CD4-positive, alpha-beta T cell treated with Interleukin-2 at 100 ng/mL for 4 hours (primary cell): Measurements from ENCODE around the gene TICAM2.

ENCODE experiments used
- DNase-seq: peaks from one replicate; pipeline ENCODE4 v3.0.0-alpha.2; 2020; ENCODE audit warnings: low spot score

Gene TICAM2

DNA sequence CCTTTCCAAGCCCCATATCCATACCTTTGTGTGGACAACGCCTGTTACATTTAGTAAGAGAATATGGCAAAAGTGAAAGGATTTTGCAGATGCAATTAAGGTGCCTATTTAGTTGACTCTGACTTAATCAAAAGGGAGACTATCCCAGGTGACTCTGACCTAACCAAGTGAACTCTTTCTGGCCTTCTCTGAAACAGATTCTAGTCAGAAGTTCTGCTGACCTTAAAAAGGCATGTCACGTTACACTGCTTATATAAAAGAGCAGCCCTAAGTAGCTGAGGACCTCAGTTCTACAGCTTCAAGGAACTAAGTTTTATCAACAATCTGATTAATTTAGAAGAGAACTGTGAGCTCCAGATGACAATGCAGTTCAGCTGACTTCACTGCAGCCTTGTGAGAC lies 5.7 kb upstream of the TICAM2 start:
- no peak for DNase-seq

GRCh38 chr5:115605436-115605835 lies 3.2 kb upstream of the TICAM2 start:
- no peak for DNase-seq

DNA sequence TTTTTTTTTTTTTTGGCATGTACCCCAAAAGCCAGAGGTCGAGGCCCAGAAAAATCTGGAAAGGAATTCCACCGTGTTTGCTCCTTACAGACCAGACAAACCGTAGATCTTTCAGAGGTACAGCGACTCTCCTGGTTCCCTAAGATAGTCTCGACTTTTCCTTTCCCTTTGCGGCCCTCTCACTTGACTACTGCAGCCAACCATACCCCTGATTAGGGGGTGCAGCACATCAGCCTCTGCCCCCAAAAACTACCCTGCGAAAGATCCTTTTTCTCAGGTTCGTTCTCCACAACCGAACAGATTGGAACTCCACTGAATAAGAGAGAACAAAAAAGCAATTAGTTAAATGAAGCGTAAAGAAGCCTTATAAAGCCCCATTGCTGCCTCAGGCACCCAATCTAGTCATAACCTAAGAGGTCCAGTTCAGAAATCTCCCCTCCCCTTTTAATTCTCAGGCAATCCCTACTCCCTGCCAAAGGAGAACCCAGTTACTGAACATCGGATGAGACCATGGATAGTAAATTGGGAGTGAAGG lies 379 bp upstream of the TICAM2 start:
- no peak for DNase-seq

- no peak for DNase-seq
These were observed 1.5 kb downstream of the TICAM2 start for GRCh38 chr5:115600766-115601165.

GRCh38 chr5:115599924-115600323 lies 2.4 kb downstream of the TICAM2 start:
- no peak for DNase-seq

DNA sequence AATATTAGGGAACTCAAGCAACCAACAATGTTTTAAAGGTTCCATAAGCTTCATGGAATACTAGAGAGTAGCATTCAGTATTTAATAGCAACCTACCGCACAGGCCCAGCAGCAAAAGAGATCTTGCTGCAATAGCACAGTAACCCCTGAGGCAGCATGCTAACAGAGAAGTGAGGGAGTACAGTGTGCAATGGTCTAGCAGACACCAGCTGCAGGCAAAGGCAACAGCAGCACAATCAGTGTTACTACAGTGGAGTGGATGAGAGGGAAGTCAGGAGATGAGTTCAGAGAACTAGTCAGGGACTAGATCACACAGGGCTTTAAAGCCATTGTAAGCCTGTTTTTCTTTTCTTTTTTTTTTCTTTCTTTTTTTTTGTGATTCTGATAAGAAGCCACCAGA lies 2.8 kb downstream of the TICAM2 start:
- no peak for DNase-seq

- no peak for DNase-seq
These were observed 7.9 kb downstream of the TICAM2 start for GRCh38 chr5:115594128-115595047.

DNA sequence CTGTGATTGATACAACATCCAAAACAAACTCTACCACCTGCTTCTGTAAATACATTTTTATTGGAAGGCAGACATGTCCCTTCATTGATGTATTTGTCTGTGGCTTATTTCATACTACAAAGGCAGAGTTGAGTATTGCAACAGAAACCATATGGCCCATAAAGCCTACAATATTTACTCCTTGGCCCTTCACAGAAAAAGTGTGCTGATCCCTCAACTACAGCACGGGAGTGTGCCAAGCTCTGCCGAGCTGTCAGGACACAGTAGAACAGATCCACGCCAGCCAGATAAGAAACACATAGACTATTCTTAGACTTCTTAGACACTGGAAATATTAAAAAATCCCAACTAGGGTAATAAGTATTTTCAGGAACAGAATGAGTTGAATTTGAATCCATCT lies 13.2 kb downstream of the TICAM2 start:
- DNase-seq: no peak

- no peak for DNase-seq
These were observed 13.6 kb downstream of the TICAM2 start for GRCh38 chr5:115588640-115589039.

DNA sequence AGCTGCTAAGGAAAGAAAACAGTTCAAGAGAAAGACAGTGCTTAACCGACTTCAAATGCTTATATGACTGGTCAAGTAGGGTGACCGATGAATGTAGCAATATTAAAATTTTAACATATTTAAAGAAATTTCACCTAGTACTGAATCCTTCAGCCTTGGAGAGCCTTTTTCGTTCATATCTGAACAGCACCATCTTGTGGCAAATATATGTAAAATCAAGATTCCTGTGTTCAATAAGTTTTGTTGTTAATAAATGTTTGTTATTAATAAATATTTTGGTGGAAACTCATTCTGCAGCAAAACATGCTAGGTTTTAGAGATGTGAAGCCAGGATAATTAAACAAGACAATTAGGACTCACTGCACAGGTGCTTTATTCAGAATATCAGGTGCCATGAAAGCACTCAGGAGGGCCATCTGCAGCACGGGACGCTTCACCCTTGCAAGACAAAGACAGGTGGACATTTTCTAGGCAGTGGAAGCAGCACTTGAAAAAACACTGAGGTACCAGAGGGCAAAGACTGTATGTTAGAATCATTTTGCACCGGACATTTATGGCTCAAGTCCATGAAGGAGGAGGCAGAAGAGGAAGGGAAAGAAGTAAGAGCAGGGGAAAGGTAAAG lies 15.6 kb downstream of the TICAM2 start:
- peak; percentile 34 for DNase-seq

DNA sequence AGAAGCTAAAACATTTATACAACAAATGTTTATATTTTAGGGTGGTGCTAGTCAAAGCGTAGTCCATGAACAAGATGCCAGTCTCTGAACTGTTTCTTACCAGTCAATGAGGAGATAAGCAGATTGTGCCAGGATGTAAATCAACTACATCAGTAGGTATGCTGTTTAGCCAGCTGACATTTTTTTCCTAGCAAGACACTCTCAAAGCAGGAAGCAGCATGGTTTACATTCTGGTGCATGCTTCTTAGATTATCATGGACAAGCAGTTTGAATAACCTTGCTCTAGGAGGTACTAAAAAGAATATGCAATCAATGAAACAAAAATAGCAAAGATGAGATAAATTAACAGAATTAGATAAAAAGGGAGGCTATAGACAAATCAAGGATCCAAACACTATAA lies 17.0 kb downstream of the TICAM2 start:
- DNase-seq: no peak

GRCh38 chr5:115584501-115584900 lies 17.8 kb downstream of the TICAM2 start:
- DNase-seq: no peak

- DNase-seq: no peak
These were observed 18.8 kb downstream of the TICAM2 start for GRCh38 chr5:115583474-115583873.

GRCh38 chr5:115580941-115581340 lies 21.3 kb downstream of the TICAM2 start:
- DNase-seq: no peak

DNA sequence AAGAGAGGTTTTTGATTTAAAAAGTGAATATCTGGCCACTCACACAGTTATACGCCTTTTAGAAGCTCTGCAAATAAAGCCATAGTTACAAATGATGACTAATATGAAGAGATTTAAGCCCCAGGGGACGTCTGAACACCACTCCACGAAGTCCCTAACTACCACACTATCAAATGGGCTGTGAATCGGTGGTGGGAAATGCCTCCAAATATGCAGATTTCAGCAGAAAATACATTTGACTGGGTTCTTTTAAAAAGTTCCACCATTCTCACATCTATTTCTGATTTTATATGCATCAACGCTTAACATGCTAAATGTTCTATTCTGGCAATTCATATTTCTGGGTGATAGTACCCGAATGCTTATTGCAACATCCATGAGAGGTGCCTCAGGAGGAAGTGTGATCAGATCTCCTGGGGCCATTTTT lies 22.5 kb downstream of the TICAM2 start:
- no peak for DNase-seq

DNA sequence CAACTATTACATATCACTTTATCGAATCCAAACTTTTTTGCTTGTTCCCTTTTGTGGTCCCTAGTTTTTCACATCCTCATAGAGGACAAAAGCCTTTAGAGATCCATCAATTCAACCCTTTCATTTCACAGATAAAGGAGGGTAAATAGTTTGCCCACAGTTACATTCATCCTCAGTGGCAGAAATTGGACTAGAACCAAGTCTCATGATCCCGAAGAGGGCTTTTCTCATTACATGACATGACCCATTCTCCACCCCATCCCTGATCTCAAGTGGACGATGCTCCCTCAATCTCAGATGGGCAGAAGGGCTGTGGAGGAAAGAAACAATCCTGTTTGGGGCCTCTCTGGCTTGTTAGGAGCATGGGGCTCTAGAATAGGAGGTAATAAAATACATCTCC lies 23.1 kb downstream of the TICAM2 start:
- DNase-seq: no peak

DNA sequence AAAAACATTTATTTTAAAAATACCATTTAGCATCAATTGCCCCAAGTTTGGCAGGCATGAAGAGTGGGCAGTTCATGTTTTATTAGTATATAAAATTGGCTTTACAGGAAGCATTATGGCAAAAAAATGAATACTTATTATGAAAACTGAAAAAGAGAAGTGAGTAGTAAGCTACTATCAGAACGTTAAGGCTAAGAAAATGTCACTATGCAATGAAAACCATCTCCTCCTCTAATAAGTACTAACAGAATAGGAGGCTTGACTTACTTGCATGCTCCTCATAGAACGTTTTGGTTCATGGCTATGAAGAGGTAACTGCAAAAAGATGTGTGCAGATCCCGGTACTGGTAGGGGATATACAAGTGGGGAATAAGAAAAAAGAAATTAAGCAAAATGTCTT lies 23.6 kb downstream of the TICAM2 start:
- DNase-seq: no peak

- DNase-seq: no peak
These were observed 24.5 kb downstream of the TICAM2 start for GRCh38 chr5:115577741-115578140.

DNA sequence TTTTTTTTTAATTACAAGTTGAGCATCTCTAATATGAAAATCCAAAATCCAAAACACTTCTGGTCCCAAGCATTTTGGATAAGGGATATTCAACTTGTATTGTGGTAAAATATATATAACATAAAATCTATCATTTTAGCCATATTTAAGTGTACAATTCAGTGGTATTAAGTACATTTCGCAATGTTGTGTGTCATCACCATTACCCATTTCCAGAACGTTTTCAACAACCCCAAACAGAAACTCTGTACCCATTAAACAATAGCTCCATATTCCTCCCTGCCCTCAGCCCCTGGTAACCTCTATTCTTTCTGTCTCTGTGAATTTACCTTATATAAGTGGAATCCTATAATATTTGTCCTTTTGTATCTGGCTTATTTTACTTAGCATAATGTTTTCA lies 24.9 kb downstream of the TICAM2 start:
- DNase-seq: no peak

DNA sequence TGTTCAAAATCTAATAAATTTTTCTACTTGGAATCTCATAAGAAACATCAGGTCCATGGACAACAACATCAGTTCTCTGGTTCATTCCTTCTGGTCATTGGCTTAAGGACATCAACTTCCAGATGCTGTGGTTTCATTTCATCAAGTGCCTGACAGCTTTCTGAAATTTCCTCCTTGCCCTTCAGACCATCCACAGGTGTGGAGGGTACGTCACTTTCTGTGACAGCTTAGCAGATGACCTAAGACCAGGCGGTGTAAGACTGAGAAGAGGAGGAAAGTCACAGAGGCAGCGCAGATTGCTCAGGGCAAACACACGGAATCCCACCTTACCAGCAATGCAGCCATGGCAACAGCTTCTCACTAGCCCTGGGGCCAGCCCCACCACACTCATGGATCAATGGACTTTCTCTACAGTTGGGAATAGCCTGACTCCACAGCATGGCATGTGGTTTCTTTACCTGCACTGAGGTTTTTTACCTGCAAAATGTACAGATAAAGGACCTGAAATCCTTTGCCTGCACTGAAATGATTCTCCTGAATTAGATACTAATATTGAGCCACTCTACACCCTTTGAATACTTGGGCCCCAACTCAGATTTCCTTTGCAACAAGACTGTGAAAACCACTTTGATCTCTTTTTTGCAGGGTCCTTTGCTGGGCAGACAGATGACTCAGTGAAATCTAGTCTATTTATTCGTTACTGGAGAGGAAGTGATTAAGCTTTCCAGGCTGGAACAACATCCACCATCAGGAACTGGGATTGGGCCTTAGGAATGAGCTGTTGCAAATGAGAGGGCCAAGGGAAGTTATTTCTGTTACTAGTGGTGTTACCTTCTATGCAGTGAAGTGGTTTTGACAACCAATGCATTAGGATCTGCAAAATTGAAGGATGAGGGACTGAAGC lies 26.9 kb downstream of the TICAM2 start:
- DNase-seq: no peak

DNA sequence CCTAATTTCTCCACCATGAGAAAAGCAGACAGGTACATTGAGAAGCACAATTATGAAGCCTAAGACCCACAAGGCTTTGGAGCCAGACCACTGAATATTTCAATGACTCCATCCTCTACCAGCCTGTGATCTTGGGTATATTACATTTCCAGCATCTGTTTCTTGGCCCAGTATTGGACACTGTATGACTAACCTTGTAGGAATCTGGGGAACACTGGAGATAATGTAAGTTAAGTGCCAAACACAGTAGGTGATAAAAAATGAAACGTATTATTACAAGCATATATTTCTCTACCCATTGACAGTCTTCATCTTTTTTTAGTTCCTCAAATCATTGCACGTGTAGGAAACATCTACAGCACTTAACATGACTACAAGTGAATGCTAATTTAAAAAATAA lies 29.1 kb downstream of the TICAM2 start:
- no peak for DNase-seq

DNA sequence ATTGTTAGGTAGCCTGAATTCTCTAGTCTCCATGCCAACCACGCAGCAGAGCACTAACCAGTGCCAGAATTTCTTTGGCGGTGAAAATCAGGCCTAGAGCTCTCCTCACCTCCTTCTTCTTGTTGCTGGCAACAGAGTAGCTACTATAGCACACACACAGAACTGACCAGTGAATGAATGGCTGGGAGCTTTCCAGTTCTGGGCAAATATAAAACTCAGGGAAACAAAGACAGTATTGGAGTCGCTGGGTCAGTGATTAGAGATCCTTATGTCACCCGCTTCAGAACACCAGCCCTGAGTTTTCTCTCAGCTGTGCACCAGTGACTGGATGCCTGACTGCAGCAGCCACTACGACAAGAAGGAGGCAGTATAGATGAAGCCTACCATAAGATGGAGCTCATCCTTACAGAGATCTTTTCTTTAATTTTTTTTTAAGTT lies 30.8 kb downstream of the TICAM2 start:
- no peak for DNase-seq
